ENCODE measurements around the gene STIM2.
"Not testable (repeated sequence)": the region's sequence is repeated elsewhere in the genome, so short reads cannot be mapped to it uniquely, and the experiment has no call there.

STIM2 gene

DNA sequence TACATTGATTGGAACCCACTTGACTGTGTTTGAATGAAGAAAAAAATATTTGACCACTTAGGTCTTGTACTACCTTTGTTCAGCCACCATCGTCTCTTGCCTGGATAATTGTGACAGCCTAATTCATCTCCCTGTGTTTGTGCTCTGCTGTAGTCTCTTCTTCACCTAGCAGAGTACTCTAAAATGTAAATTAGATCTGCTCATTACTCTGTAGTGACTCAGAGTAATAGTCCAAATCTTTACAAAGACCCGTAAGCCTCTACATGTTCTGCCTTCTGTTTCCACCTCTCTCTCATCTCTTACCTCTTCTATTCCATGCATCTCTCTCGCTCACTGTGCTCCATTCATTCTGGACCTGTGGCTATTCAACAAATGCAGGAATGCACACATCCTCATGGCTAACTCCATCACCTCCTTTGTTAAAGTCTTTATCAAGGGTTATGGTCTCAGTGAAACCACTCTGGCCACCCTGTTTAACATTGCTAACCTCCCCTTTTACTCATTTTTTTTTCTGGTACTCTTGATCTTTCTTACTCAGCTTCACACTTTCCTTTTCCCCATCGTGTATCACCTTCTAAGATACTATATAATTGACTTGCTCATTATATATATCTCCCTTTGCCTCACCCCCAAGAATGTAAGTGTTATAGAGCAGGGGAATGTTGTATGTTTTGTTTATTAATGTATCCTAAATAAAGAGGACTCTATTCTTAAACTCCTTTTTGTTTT is 98.4 kb downstream of the STIM2 start:
- DNase-seq: no peak

DNA sequence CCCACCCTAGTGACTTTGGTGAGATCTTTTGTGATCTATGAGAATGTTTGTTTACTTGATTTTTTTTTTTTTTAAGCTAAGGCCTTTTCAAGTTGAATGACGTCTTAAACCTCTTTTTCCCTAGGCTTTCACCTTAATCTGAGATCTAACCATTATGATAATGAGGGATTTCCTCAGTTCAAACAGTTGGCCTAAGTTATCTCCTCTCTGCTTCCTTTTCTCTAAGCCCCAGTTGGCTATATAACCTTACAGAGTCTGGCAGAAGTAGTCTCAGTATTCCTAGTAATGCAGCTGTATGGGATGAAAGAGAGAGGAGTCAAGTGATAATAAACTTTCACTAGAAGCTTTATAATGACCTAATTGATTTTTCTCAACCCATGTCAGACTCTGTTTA is 99.0 kb downstream of the STIM2 start:
- no peak for DNase-seq

DNA sequence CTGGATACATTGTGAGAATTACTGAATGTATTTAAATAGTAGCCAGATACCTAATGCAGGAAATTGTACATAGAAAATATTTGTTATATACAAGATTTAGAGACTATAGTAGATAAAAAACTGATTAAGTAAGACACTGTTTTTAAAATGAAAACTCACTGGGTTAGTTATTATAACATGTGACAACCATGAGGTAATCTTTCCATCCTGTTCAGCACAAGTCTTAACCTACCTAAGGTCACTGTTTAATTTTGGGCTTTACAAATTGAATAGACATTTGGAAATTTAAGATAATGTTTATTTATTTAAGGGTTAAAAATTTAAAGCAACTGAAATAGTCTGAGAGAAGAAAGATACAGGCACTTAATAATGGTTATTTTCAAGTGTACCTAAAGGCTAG is 102.1 kb downstream of the STIM2 start:
- no peak for DNase-seq

- no peak for DNase-seq
Observed at GRCh38 chr4:26964512-26964911, 103.9 kb downstream of the STIM2 start.

DNA sequence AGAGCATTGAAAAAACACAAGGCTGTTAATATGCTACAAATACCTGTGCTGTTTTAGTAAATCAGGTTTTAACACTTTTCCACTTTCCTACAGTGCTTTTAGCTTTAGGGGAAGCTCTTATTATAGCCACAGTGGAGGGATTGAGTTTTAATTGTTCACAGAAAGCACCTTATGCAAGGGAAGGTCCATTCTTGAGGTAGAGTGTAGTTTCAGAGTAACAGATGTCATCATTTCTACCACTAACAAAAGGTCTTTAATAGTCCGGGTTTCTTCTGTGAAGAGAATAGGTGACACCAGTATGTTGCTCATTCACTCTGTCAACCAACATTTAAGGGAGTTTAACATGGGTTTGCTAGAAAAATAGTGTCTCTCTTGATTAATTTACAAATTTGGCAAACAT is 104.4 kb downstream of the STIM2 start:
- no peak for DNase-seq

GRCh38 chr4:26975464-26976181 is 115.0 kb downstream of the STIM2 start:
- not testable (repeated sequence) for DNase-seq

DNA sequence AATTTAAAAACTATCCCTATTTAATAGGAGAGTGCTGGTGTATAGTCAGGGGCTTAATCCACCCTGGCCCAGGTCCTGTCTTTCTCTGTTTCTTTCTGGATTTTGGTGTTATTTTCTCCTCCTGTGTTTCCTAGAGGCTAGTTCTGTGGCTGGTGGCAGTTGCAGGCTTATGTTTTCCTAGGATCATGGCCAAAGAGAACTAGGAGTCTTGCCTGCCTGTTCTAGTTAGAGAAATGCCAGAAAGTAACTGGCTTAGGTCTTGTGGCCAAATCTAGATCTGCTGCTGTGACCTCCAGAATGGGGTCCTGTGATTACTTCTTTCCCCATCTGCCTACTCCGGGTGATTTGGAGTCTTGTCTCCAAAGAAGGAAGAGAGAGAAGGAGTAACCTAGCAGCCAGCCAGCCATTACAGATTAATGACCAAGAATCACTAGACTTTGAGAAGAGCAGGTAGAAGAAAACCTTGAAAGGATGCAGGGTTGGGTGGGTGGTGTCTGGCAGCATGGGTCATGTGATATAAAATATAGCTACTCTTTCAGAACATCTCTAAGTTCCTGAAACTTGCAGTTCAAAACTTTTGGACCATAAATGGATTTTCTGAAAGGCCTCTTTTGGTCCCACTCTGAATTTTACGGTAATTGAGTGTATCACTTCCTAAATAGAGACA is 117.9 kb downstream of the STIM2 start:
- DNase-seq: no peak

GRCh38 chr4:26984896-26985295 is 124.3 kb downstream of the STIM2 start:
- DNase-seq: no peak

DNA sequence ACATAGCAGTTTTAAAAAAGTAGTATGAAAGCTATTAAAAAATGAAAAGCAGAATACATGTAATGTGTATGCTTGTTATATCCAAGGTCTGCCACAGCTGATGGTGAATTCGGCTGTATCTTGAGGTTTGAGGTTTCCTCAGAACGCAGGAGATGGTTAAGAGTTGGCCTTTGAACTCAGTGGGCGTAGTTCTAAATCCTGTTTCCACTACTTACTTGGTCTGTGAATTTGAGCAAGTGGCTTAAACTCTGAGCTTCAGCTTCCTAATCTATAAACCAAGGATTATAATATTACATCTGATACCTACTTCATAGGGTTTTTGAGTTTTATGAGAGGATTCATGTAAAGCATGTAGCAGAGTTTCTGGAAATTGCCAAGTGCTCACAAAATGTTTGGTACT is 125.2 kb downstream of the STIM2 start:
- DNase-seq: peak; percentile 11

GRCh38 chr4:26987191-26987590 is 126.5 kb downstream of the STIM2 start:
- DNase-seq: no peak

DNA sequence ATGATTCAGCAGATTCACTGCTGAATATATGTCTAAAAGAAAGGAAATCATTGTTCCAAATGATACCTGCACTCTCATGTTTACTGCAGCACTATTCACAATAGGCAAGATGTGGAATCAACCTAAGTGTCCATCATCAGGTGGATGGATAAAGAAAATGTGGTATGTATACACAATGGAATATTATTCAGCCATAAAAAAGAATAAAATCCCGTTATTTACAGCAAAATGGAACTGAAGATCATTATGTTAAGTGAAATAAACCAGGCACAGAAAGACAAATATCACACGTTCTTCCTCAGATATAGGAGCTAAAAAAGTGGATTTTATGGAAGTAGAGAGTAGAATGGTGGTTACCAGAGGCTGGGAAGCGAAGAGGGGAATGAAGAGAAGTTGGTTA is 130.4 kb downstream of the STIM2 start:
- DNase-seq: no peak

- DNase-seq: peak; percentile 36
Observed at GRCh38 chr4:26992657-26993361, 132.2 kb downstream of the STIM2 start.

GRCh38 chr4:26993539-26993938 is 132.9 kb downstream of the STIM2 start:
- DNase-seq: no peak

GRCh38 chr4:26993967-26994366 is 133.3 kb downstream of the STIM2 start:
- DNase-seq: no peak

GRCh38 chr4:26995316-26995715 is 134.7 kb downstream of the STIM2 start:
- DNase-seq: no peak

DNA sequence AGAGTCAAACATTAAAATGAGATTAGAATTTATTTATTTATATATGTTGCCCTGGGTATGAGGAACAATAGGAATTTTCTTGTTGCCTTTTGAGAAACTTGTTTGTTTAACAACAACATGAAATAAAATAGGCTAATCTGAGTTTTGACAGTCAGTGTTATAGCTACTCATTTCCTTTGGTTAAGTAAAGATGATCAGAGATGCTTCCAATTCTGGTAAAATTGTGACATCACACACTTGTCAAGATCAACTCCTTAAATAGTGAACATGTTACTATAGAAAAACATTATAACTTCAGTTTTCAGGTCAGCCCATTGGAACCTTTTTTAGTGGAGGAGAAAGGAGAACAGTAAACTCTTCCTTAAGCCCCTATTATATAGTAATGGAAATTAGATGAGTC is 136.1 kb downstream of the STIM2 start:
- no peak for DNase-seq

GRCh38 chr4:26999689-27000088 is 139.0 kb downstream of the STIM2 start:
- no peak for DNase-seq

DNA sequence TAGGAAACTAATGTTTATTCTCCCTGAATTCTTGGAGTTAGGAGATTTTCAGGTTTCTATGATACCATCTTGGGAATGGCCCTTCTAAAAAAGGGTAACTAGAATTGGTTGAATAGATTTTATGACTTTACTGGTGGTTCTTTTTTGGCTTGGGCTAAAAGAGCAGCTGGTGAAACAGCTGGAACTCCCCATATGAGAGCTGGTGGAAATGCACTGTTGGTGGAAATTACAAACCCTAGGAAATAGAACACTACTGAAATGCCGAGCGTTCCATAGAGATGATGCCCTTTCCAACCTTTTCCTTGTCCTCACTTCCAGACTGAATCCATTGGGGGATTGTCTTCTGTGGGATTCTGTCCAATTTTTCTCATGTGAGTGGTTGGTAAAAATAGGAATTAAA is 139.5 kb downstream of the STIM2 start:
- DNase-seq: no peak

DNA sequence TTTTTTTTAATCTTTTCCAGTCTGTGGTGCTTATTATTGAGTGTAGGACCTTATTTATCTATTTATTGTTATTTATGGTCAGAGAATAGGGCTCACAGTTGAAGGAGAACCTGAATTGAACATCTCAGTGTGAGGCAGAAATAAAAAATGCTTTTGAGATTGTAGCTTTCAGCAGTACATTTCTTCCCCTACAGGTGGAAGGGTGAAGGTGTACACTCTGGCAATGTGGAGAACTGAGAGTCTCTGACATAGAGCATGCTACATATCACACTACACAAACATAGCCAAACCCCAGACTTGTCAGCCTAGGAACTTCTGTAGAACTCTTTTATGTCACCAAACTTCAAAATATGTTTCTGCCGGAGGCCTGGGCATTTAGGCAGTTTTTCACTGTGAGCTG is 140.2 kb downstream of the STIM2 start:
- DNase-seq: no peak

- no peak for DNase-seq
Observed at GRCh38 chr4:27001398-27002164, 140.9 kb downstream of the STIM2 start.

DNA sequence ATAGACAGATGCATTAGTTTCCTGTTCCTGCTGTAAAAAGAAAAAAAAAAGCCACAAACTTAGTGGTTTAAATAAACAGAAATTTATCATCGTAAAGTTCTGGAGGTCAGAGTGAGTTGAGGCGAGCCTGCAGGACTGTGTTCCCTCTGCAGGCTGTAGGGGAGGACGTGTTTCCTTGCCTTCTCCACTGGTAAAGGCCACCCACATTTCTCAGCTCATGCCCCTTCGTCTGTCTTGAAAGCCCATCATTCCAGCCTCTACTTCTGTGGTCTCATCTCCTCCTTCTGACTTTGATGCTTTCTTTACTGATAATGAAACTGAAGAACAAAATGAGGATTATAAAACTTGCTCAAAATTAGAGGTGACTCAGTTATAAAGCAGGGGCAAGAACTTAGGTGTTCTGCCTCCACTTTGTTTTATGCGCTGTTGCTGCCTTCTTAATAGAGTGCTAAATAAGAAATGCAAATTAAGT is 143.0 kb downstream of the STIM2 start:
- no peak for DNase-seq

- no peak for DNase-seq
Observed at GRCh38 chr4:27005501-27005900, 144.9 kb downstream of the STIM2 start.

Data from CD4-positive, alpha-beta T cell treated with Interferon gamma for 1 hour (primary cell).